ENCODE data around the gene LCTL.
A peak's percentile ranks its signal among the peaks of the same experiment; 100 is the strongest.

Gene LCTL

DNA sequence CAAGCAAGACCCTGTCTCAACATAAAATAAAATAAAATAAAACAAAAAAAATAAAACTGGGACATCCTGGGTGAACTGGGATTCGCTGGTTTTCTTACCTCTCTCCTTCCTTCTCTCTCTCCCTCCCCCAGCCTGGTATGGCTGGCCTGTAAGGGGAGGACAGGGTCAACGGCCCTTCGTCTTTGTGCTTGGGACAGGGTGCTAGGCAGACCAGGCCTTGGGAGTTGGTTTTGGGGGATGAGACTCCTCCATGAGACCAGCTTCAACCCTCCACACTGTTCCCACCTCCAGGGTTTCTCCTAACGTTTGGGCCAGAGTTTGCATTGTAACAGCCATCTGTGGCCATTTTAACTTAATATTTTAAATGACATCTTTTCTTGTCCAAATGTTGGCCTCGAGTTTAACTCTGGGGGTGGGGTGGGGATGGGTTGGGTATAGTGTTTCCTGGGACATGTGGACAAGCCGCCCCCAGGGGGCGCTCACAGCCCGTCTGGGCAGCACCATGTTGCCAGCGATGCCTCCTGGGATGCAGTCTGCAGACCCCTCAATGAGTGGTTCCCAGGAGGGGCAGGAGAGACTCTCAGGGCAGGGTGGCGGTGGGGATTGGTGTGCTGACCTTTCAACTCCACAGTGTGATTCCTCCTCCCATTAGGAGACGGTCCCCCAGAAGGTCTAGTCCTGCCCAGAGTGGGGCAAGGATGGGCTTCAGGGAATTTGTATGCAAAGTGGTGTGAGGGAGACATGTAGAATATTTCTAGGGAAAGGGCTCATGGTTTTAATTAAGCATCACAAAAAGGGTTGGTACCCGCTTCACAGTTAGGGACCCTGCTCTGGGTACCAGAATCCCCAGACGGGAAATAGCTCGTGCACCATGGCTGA is 37.7 kb upstream of the LCTL start:
- Histone ChIP-seq H3K4me3 (ENCODE audit: low read depth, low read length) (no peak overlapping the region), H3K9me3 (ENCODE audit: control insufficient read depth, low read length) (no peaks in the 10 kb centered on the region), H2AFZ (no peak overlapping the region), H3K27ac (no peak overlapping the region), H3K27me3 (ENCODE audit: control insufficient read depth, insufficient read depth, low read length) (no peaks in the 10 kb centered on the region), H3K79me2 (no peaks in the 10 kb centered on the region), H3K36me3 (ENCODE audit: control insufficient read depth, insufficient read depth, low read length) (no peaks in the 10 kb centered on the region), H3K4me1 (no peaks in the 10 kb centered on the region), H3K9ac (no peak overlapping the region), H3K4me2 (ENCODE audit: low read length) (no peak overlapping the region)
- TF ChIP-seq, protein P1, sequence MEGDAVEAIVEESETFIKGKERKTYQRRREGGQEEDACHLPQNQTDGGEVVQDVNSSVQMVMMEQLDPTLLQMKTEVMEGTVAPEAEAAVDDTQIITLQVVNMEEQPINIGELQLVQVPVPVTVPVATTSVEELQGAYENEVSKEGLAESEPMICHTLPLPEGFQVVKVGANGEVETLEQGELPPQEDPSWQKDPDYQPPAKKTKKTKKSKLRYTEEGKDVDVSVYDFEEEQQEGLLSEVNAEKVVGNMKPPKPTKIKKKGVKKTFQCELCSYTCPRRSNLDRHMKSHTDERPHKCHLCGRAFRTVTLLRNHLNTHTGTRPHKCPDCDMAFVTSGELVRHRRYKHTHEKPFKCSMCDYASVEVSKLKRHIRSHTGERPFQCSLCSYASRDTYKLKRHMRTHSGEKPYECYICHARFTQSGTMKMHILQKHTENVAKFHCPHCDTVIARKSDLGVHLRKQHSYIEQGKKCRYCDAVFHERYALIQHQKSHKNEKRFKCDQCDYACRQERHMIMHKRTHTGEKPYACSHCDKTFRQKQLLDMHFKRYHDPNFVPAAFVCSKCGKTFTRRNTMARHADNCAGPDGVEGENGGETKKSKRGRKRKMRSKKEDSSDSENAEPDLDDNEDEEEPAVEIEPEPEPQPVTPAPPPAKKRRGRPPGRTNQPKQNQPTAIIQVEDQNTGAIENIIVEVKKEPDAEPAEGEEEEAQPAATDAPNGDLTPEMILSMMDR (IDR thresholded peaks at IDR 0.05): peak; percentile 28

DNA sequence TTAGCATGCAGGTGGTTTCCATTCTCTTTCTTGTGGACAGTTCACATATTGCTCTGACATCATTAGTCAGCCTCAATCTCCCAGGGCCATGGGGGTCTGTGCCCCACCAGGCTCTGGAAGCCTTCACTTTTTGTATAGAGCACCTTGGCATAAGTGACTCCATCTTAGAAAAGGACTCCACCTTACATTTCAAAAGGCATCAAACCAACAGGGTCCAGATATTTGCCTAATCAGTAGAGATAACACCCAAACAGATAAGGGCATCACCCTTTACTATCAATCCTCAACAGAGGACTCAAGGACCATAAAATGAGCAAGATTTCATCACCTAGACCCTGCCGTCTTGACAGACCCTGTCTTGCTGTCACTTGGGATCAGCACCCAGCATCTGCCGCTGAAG is 35.7 kb upstream of the LCTL start:
- TF ChIP-seq, protein P1 (IDR thresholded peaks at IDR 0.05): no peak
- Histone ChIP-seq H3K4me2 (ENCODE audit: low read length) (no peak overlapping the region), H3K9me3 (ENCODE audit: control insufficient read depth, low read length) (no peaks in the 10 kb centered on the region), H3K4me3 (ENCODE audit: low read depth, low read length) (no peak overlapping the region), H3K9ac (no peak overlapping the region), H2AFZ (no peak overlapping the region), H3K4me1 (no peaks in the 10 kb centered on the region), H3K27ac (no peak overlapping the region), H3K27me3 (ENCODE audit: control insufficient read depth, insufficient read depth, low read length) (no peaks in the 10 kb centered on the region), H3K79me2 (no peaks in the 10 kb centered on the region), H3K36me3 (ENCODE audit: control insufficient read depth, insufficient read depth, low read length) (no peaks in the 10 kb centered on the region)

DNA sequence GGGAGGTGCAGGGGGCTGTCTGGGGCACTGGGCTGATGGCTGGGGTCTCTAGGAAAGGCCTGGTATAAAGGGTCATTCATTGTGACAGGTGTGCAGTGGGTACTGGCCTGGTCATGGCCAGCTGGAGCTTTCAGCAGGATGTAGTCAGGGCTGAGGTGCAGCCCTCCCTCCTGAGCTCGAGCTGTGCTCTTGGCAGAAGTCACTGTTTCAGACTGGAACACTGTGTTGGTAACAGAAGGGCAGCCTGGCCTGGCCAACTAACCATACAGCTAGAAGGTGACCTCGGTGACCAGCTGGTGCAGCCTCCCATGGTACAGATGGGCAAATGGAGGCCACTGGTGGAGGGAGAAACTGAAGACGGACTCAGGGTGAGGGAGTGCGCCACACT is 34.4 kb upstream of the LCTL start:
- Histone ChIP-seq H3K36me3 (ENCODE audit: control insufficient read depth, insufficient read depth, low read length) (no peaks in the 10 kb centered on the region), H3K4me1 (no peaks in the 10 kb centered on the region), H3K4me3 (ENCODE audit: low read depth, low read length) (no peak overlapping the region), H3K9ac (no peak overlapping the region), H2AFZ (no peak overlapping the region), H3K27me3 (ENCODE audit: control insufficient read depth, insufficient read depth, low read length) (no peaks in the 10 kb centered on the region), H3K4me2 (ENCODE audit: low read length) (no peak overlapping the region), H3K27ac (no peak overlapping the region), H3K79me2 (no peaks in the 10 kb centered on the region), H3K9me3 (ENCODE audit: control insufficient read depth, low read length) (no peaks in the 10 kb centered on the region)
- TF ChIP-seq, protein P1 (IDR thresholded peaks at IDR 0.05): no peak

DNA sequence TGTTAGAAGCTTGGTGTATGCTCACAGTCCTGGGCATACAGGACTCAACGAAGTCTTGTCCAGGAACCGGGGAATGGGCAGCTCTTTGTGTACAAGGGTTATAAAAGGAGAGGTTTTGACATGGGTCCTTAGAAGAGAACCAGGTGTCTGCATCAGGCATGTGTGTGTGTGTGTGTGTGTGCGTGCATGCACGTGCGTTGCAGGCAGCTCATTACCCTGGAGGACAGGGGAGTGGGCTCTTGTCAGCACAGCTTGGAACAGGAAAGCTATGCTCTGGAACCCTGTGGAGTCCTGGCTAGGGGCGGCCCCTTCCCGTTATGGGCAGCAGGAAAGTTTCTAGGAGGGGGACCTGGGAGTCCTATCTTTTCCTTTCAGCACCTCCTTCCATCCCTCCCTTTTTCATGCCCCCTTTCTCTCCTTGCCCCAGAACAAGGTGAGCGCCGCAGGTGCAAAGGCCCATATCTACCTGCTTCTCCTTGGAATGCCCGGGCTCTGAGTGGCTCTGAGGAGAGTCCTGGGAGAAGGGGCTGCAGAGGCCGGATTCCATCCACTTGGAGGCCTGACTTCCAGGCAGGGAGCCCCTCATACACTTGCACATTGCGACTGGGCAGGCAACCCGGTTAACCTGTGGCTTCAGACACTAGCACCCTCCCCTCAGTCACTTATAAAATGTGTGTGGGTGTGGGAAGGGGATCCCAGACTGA is 33.9 kb upstream of the LCTL start:
- Histone ChIP-seq H3K27ac (no peak overlapping the region), H3K79me2 (no peaks in the 10 kb centered on the region), H3K9ac (no peak overlapping the region), H3K4me2 (ENCODE audit: low read length) (no peak overlapping the region), H3K4me3 (ENCODE audit: low read depth, low read length) (no peak overlapping the region), H3K27me3 (ENCODE audit: control insufficient read depth, insufficient read depth, low read length) (no peaks in the 10 kb centered on the region), H3K36me3 (ENCODE audit: control insufficient read depth, insufficient read depth, low read length) (no peaks in the 10 kb centered on the region), H2AFZ (no peak overlapping the region), H3K9me3 (ENCODE audit: control insufficient read depth, low read length) (no peaks in the 10 kb centered on the region), H3K4me1 (no peaks in the 10 kb centered on the region)
- TF ChIP-seq, protein P1 (IDR thresholded peaks at IDR 0.05): no peak
